HG02798 (cell line): ENCODE measurements around the gene DNAL1.

Source experiments
- ATAC-seq: cut with Tn5 transposase; IDR thresholded peaks from one replicate; pipeline ENCODE4 v1.9.1; 2021; ENCODE audit warnings: mild to moderate bottlenecking; ENCODE audit not compliant: unreplicated experiment, poor library complexity

Gene DNAL1

DNA sequence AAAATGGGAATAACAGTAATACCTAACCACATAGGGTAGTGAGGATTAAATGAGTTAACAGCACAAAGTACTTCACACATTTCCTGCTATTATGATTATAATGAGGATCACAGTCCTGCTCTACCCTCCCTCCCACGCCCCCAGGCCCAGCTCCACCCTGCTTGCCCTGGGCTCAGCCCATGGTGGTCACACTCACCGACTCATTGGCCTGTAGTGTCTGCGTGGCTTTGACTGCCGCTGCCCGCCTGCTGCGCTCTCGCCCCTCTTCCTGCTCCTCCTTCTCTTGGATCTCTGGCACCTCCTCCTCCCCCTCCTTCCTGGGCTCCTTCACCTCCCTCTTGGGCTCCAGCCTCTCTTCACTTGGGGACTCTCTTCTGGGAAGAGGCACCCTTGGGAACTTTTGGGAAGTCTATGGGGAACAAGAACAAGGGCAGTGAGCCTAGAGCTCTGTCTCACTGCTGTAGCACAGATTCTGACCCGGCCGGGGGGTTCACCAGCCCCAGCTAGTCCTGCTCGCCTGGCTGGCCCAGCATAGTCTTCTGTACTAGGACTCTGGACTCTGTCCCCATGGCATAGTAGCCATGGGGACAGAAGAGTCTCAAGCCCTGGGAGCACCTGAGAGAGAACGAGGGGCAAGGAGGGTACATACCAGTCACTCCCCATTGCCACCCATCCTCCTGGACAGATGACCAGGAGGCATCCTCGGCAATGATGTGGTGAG lies 76.5 kb downstream of the DNAL1 start:
- ATAC-seq = no peak

DNA sequence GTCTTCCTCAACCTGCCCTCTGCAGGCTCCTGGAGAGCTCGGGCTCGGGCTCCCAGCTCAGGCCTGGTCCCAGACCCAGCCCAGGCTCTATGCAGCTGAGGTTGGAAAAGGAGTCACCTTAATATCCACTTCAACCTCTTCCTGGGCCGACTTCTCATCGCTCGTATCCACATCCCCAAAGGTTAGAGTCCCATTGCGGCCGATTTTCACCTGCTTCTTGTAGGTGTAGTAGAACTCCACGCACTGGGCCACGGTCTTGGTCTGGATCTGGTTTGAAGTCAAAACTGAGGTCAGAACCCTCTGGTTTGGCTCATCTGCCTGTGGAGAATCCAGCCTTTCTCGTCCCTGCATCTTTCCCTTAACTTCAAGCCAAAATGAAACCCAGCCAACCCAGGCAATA lies 77.8 kb downstream of the DNAL1 start:
- ATAC-seq = no peak

- ATAC-seq = no peak
Observed at GRCh38 chr14:73723406-73723796, 78.6 kb downstream of the DNAL1 start.

DNA sequence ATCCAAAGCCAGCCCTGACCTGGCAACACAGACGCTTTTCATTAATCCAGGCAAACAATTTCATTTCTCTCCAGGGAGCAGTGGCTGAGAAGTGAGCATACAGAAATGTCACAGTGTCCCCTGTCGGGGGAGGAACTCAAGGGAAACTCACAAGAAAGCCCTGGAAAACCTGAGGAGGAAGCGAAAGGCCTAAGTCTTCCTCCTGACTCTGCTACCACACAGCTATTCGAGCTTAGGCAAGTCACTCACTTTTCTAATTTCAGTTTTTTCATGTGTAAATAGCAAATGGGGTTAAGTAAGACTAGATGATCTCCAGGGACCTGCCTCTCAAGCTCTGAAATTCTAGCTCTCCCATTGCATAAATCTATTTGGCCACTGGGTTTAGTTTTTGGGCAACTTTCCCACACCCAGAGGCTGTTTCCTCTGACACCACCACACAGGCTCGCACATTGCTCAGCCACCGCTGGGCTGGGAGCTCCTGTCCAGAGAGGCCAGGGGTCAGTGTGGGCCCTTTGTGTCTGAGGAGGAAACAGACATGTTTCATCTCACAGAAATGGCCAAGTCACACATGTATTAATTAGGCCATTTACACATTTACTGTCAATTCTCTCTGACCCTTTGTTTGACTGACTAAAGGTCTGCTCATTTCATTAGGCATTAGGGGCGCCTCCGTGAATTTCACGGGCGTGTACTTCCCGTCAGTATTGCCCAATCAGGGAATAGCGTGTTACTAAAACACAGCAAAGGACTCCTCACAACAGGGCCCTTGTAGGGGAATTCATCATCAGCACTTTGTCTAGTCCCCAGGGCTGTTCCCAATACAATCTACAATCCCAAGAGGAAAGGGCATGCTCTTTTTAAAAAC lies 79.2 kb downstream of the DNAL1 start:
- no peak for ATAC-seq

GRCh38 chr14:73724696-73725095 lies 79.9 kb downstream of the DNAL1 start:
- ATAC-seq = no peak

- no peak for ATAC-seq
Observed at GRCh38 chr14:73725116-73726024, 80.6 kb downstream of the DNAL1 start.

DNA sequence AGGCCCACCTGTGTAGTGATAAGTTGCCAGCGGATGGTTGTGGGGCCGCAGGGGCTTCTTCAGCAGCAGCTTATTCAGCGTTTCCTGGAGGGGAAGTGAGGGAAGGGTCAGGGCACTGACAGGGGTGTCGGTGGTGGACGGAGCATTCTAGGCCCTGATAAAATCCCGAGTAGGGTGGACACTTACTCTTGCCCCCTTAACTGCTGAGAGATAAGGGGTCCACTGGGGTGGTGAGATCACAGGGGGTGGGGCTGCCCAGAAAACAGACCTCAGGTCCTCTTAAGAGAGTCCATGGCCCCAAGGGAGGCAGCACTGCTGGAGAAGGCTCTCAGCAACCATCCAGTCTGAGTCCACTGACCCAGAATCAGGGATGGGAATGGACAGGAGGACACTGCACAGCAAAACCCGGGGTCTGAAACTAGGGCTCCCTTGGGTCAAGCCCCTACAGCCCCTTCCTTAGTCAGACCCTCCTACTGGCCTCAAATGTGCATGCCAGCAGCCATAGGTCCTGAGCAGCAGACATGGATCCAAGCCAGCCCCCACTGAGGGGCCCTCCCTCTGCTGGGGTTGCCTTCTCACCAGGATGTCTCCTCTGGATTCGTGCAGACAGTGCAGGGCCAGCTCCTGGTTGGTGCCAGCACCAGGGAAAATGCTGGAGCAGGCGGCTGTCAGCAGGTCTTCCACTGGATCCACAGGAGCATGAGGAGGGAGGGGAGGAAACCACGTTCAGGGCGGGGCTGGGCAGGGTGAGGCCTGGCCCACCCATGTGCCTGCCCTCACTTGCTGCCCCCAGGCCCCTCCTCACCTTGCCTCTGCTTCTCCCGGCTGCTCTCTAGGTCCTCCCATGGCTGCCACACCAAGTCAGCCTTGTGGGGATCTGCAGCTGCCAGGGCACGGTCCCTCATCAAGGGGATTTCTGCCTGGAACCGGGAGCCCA lies 81.5 kb downstream of the DNAL1 start:
- no peak for ATAC-seq

DNA sequence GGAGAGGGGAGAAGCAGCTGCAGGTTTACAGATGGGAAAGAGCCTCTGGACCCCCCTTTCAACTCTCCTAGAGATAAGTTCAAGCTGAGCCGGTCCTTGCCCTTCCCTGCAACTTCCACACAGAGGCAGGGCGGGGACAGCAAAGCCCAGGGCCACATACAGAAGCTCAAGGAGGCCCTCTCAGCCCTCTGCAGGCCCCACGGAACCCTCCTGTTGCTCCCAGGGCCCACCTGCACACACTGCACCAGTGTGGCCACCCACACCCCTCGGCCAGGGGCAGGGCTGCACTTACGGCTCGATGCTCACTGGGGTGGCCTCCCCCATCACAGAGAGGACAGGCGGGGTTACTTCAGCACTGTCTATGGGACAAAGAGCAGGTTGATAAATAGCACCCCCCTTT lies 82.4 kb downstream of the DNAL1 start:
- ATAC-seq = no peak

DNA sequence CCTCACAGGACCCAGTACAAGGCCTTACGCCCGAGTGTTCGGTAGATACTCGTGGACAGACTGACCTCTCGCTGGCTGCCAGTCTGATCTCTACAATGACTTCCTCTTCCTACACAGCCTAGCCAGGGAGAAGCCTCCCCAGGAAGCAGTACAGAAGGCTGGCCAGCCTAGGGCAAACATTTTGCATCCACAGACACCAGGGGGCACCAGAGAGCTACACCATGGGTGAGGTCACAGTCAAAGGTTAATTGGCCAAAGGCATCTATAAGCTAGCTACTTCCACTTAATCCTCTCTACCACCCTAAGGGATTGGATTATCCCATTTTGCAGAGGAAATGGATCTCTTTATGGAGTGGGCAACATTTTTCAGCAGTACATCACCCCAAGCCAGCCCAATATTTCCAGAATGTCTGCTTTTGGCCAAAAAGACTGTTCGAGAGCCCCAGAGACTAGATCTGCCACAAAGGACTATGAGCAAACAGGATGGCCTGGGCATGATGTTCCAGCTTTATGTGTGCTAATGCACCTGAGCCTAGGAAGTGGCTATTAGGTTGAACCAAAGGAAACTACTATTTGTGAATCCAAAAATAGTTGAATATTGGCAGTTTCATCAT lies 84.0 kb downstream of the DNAL1 start:
- ATAC-seq = peak; percentile 59

- ATAC-seq = no peak
Observed at GRCh38 chr14:73729556-73730265, 84.9 kb downstream of the DNAL1 start.

GRCh38 chr14:73731111-73731510 lies 86.3 kb downstream of the DNAL1 start:
- no peak for ATAC-seq

- no peak for ATAC-seq
Observed at GRCh38 chr14:73732006-73732405, 87.2 kb downstream of the DNAL1 start.

DNA sequence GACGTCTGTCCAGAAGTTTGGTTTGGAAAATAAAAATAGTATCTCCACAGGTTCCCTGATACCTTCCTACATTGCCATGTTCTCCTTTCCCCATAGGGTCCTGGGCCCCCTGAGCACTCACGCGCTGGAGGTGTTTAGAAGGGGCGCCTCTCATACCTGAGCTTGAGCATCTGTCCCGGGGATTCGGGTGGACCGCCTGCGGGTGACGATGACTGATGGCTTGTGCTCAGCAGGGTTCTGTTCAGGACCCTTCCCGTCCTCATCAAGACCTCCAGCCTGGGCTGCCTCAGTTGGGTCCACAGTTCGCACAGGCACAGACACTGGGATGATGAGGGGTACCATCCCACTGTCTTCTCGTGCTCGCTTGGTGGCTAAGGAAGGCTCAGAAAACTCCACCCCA lies 92.1 kb downstream of the DNAL1 start:
- ATAC-seq = no peak

DNA sequence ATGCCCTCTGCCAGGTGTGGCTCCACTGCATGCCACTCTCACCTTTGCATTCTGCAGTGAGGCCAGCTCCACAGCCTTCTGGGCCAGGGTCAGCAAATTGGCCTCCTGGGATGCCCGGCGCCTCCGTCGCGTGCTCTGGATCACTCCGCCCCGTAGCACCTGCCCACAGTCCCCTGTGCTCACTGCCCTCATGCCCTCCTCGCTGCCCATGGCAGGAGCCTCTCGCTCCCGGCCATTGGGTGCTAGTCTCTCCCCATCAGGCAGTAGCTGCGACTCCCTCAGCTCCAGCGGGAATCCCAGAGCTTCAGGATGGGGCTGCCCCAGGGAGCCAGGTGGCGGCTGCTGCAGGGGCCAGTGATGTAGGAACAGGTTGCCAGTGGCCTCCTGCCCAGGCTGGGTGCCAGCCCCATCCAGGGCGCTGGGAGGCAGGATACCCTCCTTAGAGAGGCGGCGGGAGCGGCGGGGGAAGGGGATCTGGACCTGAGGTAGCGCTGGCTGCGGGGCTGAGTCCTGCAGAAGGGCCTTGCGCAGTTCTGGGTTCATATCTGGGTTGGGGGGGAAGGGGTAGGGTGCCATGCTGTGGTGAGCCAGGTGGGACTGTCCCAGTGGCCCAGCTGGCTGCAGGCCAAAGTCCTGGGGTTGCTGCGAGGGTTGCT lies 93.9 kb downstream of the DNAL1 start:
- no peak for ATAC-seq

DNA sequence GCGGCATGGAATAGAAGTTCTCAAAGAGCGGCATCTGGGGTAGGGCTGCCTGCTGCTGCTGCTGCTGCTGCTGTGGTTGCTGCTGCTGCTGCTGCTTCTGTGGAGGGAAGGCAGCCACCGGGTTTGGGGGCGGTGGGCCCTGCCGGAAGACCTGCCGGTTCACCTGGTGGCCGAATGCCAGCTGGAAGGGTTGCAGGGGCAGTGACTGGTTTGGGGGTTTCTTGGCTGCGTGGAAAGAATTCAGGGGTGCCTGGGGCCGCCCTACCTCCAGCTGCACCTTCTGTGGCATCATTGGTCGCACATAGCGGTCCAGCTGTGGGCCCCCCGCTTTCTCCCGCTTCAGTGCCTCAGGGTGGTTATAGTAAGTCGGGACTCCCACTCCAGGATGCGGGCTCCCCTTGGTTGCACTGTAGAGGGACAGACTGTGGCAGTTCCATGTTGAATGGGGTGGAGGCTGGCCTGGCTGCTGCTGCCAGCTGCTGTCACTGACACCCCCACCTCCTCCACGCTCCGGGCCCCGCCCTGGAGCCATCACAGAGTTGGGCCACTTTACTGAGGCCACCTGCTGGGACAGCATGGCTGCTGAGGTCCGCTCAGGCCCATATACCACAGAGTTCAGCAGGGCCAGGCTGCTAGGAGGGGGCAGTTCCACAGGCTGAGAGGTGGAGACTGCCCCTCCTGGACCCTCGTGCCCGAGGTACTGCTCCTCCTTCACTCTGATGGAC lies 94.5 kb downstream of the DNAL1 start:
- ATAC-seq = no peak

DNA sequence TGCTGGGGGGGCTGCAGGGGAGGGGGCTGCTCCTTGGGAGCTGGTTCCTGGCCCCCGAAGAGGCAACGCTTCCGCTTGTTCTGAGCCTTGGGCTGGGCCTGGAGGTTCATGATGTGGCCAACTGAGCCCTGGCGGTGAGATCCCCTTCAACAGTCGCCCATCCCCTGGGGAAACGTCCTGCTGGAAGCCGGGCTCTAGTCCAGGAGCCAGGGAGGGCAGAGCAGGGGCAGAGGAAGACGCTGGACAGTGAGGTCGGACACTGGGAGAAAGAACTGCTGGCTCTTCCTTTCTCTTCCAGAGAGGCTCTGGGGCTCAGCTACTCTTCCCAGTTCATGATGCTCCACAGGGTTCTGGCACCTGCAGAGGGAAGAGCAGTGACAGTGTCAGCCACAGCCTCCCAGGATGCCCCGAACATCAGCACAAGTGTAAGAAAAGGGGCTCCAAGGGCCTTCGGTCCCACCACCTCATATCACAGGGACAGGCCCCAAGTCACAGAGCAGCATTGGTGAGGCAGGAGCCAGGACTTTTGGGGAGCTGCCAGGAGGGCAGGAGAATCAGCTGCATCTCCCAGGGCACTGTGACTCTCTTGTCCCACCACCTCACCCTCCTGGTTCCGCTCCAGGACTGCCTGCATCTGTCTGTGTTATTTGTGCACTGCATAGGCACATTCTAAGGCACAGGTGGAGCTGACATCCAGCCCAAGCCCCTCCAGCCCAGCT lies 95.3 kb downstream of the DNAL1 start:
- ATAC-seq = no peak
